BJ (cell line): Measurements from ENCODE around the gene IDH2. TPM values are rescaled to one million over a fixed set of nuclear protein-coding genes. Genes with fewer than 3 reads are reported as not detected.

Experiments
- CTCF ChIA-PET: fragments of 350-600 bp; formaldehyde crosslinking; extraction: SDS; loops from one replicate; lab custom pipeline; 2021; ENCODE audit warnings: antibody characterized with exemption, inconsistent platforms; lab: Yijun Ruan, JAX
- POLR2A ChIA-PET: fragments of 300-600 bp; sonication (Branson Sonifier 250); formaldehyde crosslinking; extraction: SDS; loops from one replicate; lab custom pipeline; 2021; ENCODE audit warnings: antibody characterized with exemption; lab: Charles Lee
- DNase-seq: peaks from one replicate; pipeline ENCODE4 v3.0.0-alpha.2; 2011; ENCODE audit warnings: low read depth
- H3K27me3 ChIP-seq: 2 replicates; pipeline ENCODE4 v1.6.0; 2011; ENCODE audit warnings: low read length; ENCODE audit not compliant: control insufficient read depth, insufficient read depth
- H3K36me3 ChIP-seq: 2 replicates; pipeline ENCODE4 v1.5.1; 2011; ENCODE audit warnings: low read length; ENCODE audit not compliant: control insufficient read depth, insufficient read depth
- H3K4me3 ChIP-seq: 2 replicates; pipeline ENCODE4 v1.5.1; 2011; ENCODE audit warnings: low read depth, mild to moderate bottlenecking, control low read depth, low read length
- CTCF ChIP-seq: IDR thresholded peaks from 2 replicates; pipeline ENCODE4 v1.5.1; 2011; ENCODE audit warnings: low read depth, mild to moderate bottlenecking, control low read depth, inconsistent platforms, low read length, moderate library complexity; ENCODE audit not compliant: insufficient read depth
- polyA plus RNA-seq: library from polyadenylated mRNA; depleted of rRNA; stranded (reverse); fragments of >200 nt; gene quantifications from 2 replicates; pipeline ENCODE4 v1.2.3, GENCODE V29; 2011

Gene IDH2
- polyA plus RNA-seq, 1 experiment, result 164 TPM

GRCh38 chr15:90105521-90105920 lies 3.3 kb upstream of the IDH2 start:
- CTCF ChIA-PET, result interaction anchor here (1.3 kb wide), 1 partner anchor 12 kb away, joined by 3 read pairs; no protein-coding TSS in a partner anchor
- no peak for DNase-seq
- H3K27me3 ChIP-seq, result no peaks in the 10 kb centered on the region

DNA sequence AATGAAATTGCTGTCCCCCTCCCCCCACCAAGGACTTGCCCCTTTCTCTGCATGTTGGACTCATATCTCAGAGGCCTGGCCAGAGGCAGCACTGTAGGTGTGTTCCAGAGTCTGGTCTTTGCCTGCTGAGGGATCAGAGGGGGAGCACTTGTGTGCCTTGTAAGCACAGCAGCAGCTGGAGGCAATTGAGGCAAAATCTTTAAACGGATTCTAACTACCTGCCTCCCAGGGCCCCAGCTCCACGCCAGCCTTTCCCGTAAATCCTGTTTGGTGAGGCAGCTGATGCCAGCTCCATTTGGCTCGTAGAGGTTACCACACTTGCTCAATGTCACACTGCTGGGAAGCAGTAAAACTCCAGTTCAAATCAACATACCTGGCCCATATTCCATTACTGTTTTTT lies 2.3 kb upstream of the IDH2 start:
- POLR2A ChIA-PET, result no interaction called here
- no peak for TF ChIP-seq CTCF
- CTCF ChIA-PET, result no interaction called here
- H3K36me3 ChIP-seq, result no peaks in the 10 kb centered on the region
- no peak overlapping the region for H3K4me3 ChIP-seq
- DNase-seq, result no peak
- no peaks in the 10 kb centered on the region for H3K27me3 ChIP-seq

More at GRCh38 chr15:90105521-90105920, 3.3 kb upstream of the IDH2 start:
- no peak overlapping the region for H3K4me3 ChIP-seq
- POLR2A ChIA-PET, result no interaction called here
- TF ChIP-seq CTCF, result no peak
- H3K36me3 ChIP-seq, result no peaks in the 10 kb centered on the region

GRCh38 chr15:90103701-90104329 lies 1.5 kb upstream of the IDH2 start:
- ChIA-PET CTCF (no interaction called here), POLR2A (no interaction called here)
- TF ChIP-seq CTCF, result no peak
- DNase-seq, result no peak
- H3K27me3 ChIP-seq, result no peaks in the 10 kb centered on the region
- H3K4me3 ChIP-seq, result no peak overlapping the region
- H3K36me3 ChIP-seq, result no peaks in the 10 kb centered on the region

DNA sequence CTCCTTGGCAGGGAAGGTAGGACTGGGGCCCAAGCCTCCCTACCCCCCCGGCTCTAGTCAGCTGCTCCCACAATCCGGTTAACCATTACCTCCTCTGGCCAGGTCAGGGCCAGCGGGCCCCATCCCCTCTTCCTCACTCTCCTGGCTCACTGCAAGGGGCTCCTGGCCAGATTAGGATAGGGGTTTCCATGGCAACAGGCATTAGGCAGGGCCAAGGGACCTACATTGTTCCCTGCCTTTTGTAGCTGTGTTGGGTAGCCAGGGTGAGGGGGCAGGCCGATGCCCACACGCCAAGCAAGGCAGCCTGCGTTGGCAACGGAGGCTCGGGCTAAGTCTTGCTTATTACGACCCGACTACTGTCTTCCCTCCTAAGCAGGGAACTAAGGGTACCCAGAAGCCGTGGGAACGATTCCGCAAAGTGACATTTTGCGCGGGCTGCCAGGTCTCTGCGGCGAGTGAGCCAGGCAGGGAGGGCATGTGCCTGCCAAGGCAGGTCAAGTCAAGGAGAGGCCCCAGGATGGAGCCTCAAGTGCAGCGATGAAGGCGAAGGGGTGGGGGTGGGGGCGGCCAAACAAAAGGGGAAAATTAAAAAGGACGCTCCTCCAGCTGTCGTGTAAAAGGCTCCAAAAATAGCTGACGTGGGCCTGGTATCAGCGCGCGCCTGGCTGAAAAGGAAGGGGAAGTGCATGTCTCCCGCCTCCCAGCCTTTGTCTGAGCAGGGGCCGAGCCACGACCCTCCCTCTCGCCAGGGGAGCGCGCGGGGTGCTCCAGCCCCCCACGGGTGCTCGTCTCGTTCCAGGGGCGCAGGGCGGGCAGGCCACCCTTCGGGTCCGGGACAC lies 919 bp downstream of the IDH2 start:
- ChIA-PET CTCF (interaction anchor here (0.8 to 3.9 kb wide), 3 partner anchors 17 to 227 kb away, joined by 3 to 19 read pairs (median 3); no protein-coding TSS in a partner anchor), POLR2A (interaction anchor here (0.6 kb wide), 1 partner anchor 12 kb away, joined by 7 read pairs; no protein-coding TSS in a partner anchor)
- Histone ChIP-seq H3K4me3 (peak overlapping the region; percentile 64), H3K36me3 (no peaks in the 10 kb centered on the region), H3K27me3 (no peaks in the 10 kb centered on the region)
- DNase-seq, result no peak
- TF ChIP-seq CTCF, result no peak
